Mesendoderm (in vitro differentiated cells): Measurements from ENCODE around the gene PPP2R5C.
"Not testable (repeated sequence)": the region's sequence is repeated elsewhere in the genome, so short reads cannot be mapped to it uniquely, and the experiment has no call there.

Experiments
- DNase-seq: peaks from one replicate; pipeline ENCODE4 v3.0.0; 2013
- H2AK5ac ChIP-seq: 2 replicates; pipeline ENCODE4 v1.6.1; 2013; ENCODE audit warnings: low read length, inconsistent platforms
- H2BK120ac ChIP-seq: 2 replicates; pipeline ENCODE4 v1.6.1; 2013; ENCODE audit warnings: low read depth, mild to moderate bottlenecking, low read length, moderate library complexity, mixed read lengths
- H2BK15ac ChIP-seq: replicated peaks from 2 replicates; pipeline ENCODE4 v1.6.1; 2013; ENCODE audit warnings: low read depth, mild to moderate bottlenecking, moderate library complexity
- H2BK5ac ChIP-seq: 2 replicates; pipeline ENCODE4 v1.6.1; 2013; ENCODE audit warnings: low read length, inconsistent platforms
- H3K18ac ChIP-seq: 2 replicates; pipeline ENCODE4 v1.6.1; 2013; ENCODE audit warnings: mild to moderate bottlenecking, low read length, mixed read lengths
- H3K23ac ChIP-seq: one replicate; pipeline ENCODE4 v1.6.1; 2013; ENCODE audit warnings: low read length
- H3K27ac ChIP-seq: 2 replicates; pipeline ENCODE4 v1.5.1; 2013; ENCODE audit warnings: low read depth, mild to moderate bottlenecking, inconsistent platforms, low read length, moderate library complexity
- H3K27me3 ChIP-seq: 2 replicates; pipeline ENCODE4 v1.6.1; 2013; ENCODE audit warnings: low read length, control low read depth, mild to moderate bottlenecking, inconsistent platforms; ENCODE audit not compliant: insufficient read depth, poor library complexity
- H3K36me3 ChIP-seq: 2 replicates; pipeline ENCODE4 v1.6.1; 2013; ENCODE audit warnings: low read length, inconsistent platforms; ENCODE audit not compliant: control insufficient read depth, insufficient read depth
- H3K4ac ChIP-seq: one replicate; pipeline ENCODE4 v1.6.1; 2013; ENCODE audit warnings: low read depth, mild to moderate bottlenecking, low read length, moderate library complexity
- H3K4me1 ChIP-seq: 2 replicates; pipeline ENCODE4 v1.6.1; 2013; ENCODE audit warnings: low read depth, low read length, inconsistent platforms; ENCODE audit not compliant: control insufficient read depth
- H3K4me2 ChIP-seq: 2 replicates; pipeline ENCODE4 v1.6.1; 2013; ENCODE audit warnings: low read length
- H3K4me3 ChIP-seq: 2 replicates; pipeline ENCODE4 v1.5.1; 2013; ENCODE audit warnings: mild to moderate bottlenecking, low read length
- H3K56ac ChIP-seq: one replicate; pipeline ENCODE4 v1.6.1; 2013; ENCODE audit warnings: low read length
- H3K79me1 ChIP-seq: 2 replicates; pipeline ENCODE4 v1.6.1; 2013; ENCODE audit warnings: low read length, inconsistent platforms
- H3K79me2 ChIP-seq: 2 replicates; pipeline ENCODE4 v1.6.1; 2013; ENCODE audit warnings: mild to moderate bottlenecking, low read length; ENCODE audit not compliant: control insufficient read depth, insufficient read depth
- H3K9ac ChIP-seq: 2 replicates; pipeline ENCODE4 v1.6.1; 2013; ENCODE audit warnings: low read length, inconsistent platforms
- H4K5ac ChIP-seq: one replicate; pipeline ENCODE4 v1.6.1; 2013; ENCODE audit warnings: low read length
- H4K8ac ChIP-seq: one replicate; pipeline ENCODE4 v1.6.1; 2013; ENCODE audit warnings: low read depth, mild to moderate bottlenecking, control low read depth, low read length, moderate library complexity
- WGBS: extraction: QIAGEN DNeasy Blood & Tissue Kit; methylation state at CpG from one replicate; pipeline ENCODE4 v1.1.7; 2013; ENCODE audit warnings: low lambda C conversion rate, missing lambda C conversion rate; ENCODE audit not compliant: insufficient coverage; ENCODE audit errors: extremely low coverage; 5-methylcytosine and 5-hydroxymethylcytosine counted together

The PPP2R5C gene

GRCh38 chr14:101725652-101726051, 35.9 kb upstream of the PPP2R5C start:
- H3K9ac ChIP-seq, H2BK15ac ChIP-seq, H3K79me1 ChIP-seq, DNase-seq, H3K4me2 ChIP-seq, H4K5ac ChIP-seq, H3K27me3 ChIP-seq, H3K4ac ChIP-seq, H3K23ac ChIP-seq, H2BK5ac ChIP-seq, H4K8ac ChIP-seq, H2AK5ac ChIP-seq, H3K56ac ChIP-seq, H3K4me3 ChIP-seq, H3K36me3 ChIP-seq, H3K27ac ChIP-seq, H3K79me2 ChIP-seq, H3K18ac ChIP-seq, H2BK120ac ChIP-seq, H3K4me1 ChIP-seq: not testable (repeated sequence)
- no CpG with 5 or more reads among the region's 7 CpGs for WGBS

GRCh38 chr14:101726295-101726953, 35.1 kb upstream of the PPP2R5C start:
- no CpG with 5 or more reads among the region's 14 CpGs for WGBS

DNA sequence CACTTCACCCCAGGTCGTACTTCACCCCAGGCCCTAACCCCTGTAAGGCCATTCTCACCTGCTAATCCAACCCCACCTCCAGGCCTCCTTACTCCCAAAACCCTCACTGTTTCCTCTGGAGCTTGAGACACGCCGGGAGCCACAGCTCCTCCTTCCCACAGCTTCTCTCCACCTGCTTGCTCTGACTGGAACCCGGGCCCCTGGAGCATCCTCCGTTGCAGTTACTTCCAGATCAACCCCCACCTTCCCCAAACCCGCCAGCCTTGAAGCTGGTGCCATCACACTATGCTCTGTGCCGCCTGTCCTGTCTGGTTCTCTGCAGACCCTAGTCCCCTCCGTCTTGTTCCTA, 34.6 kb upstream of the PPP2R5C start:
- H3K4me2 ChIP-seq, result no peak overlapping the region
- peaks cover 4% of the 10 kb centered on the region for H3K4me1 ChIP-seq
- no peak overlapping the region for H3K56ac ChIP-seq
- H4K8ac ChIP-seq, result no peak overlapping the region
- no peaks in the 10 kb centered on the region for H3K79me2 ChIP-seq
- no peak overlapping the region for H4K5ac ChIP-seq
- H3K79me1 ChIP-seq, result no peaks in the 10 kb centered on the region
- no peak overlapping the region for H3K4me3 ChIP-seq
- H3K9ac ChIP-seq, result no peak overlapping the region
- H3K18ac ChIP-seq, result no peak overlapping the region
- no peak overlapping the region for H2BK5ac ChIP-seq
- no peaks in the 10 kb centered on the region for H3K36me3 ChIP-seq
- H2AK5ac ChIP-seq, result no peak overlapping the region
- H3K27me3 ChIP-seq, result no peaks in the 10 kb centered on the region
- WGBS, result no CpG with 5 or more reads among the region's 8 CpGs
- no peak overlapping the region for H3K27ac ChIP-seq
- no peak overlapping the region for H2BK15ac ChIP-seq
- no peak overlapping the region for H3K23ac ChIP-seq
- DNase-seq, result no peak
- no peak overlapping the region for H3K4ac ChIP-seq
- H2BK120ac ChIP-seq, result no peak overlapping the region

More at GRCh38 chr14:101726295-101726953, 35.1 kb upstream of the PPP2R5C start:
- Histone ChIP-seq H3K27me3 (no peaks in the 10 kb centered on the region), H3K56ac (no peak overlapping the region), H3K9ac (no peak overlapping the region), H3K4me1 (peaks cover 4% of the 10 kb centered on the region), H2AK5ac (no peak overlapping the region), H3K27ac (no peak overlapping the region), H3K18ac (no peak overlapping the region), H3K4me2 (no peak overlapping the region), H2BK5ac (no peak overlapping the region), H2BK15ac (no peak overlapping the region), H4K8ac (no peak overlapping the region), H3K79me1 (no peaks in the 10 kb centered on the region), H4K5ac (no peak overlapping the region), H3K4ac (no peak overlapping the region), H3K23ac (no peak overlapping the region), H3K36me3 (no peaks in the 10 kb centered on the region), H3K4me3 (no peak overlapping the region), H2BK120ac (no peak overlapping the region), H3K79me2 (no peaks in the 10 kb centered on the region)
- DNase-seq, result peak; percentile 59

GRCh38 chr14:101727611-101728366, 33.7 kb upstream of the PPP2R5C start:
- Histone ChIP-seq H4K8ac (no peak overlapping the region), H2BK15ac (no peak overlapping the region), H3K4me1 (peaks cover 4% of the 10 kb centered on the region), H3K27ac (no peak overlapping the region), H3K79me2 (no peaks in the 10 kb centered on the region), H3K36me3 (no peaks in the 10 kb centered on the region), H3K27me3 (no peaks in the 10 kb centered on the region), H3K56ac (no peak overlapping the region), H3K4ac (no peak overlapping the region), H2AK5ac (no peak overlapping the region), H3K4me2 (no peak overlapping the region), H3K23ac (no peak overlapping the region), H4K5ac (no peak overlapping the region), H2BK5ac (no peak overlapping the region), H2BK120ac (no peak overlapping the region), H3K9ac (no peak overlapping the region), H3K79me1 (no peaks in the 10 kb centered on the region), H3K18ac (no peak overlapping the region), H3K4me3 (no peak overlapping the region)
- no peak for DNase-seq
- no CpG with 5 or more reads among the region's 7 CpGs for WGBS

GRCh38 chr14:101728367-101728742, 33.2 kb upstream of the PPP2R5C start:
- H2AK5ac ChIP-seq, result no peak overlapping the region
- no peak overlapping the region for H2BK15ac ChIP-seq
- H3K4me1 ChIP-seq, result peaks cover 4% of the 10 kb centered on the region
- no peak overlapping the region for H4K5ac ChIP-seq
- no peak overlapping the region for H2BK5ac ChIP-seq
- no CpG with 5 or more reads among the region's 10 CpGs for WGBS
- no peak for DNase-seq
- no peak overlapping the region for H3K56ac ChIP-seq
- no peak overlapping the region for H3K23ac ChIP-seq
- H3K36me3 ChIP-seq, result no peaks in the 10 kb centered on the region
- no peak overlapping the region for H3K4me2 ChIP-seq
- H3K27me3 ChIP-seq, result no peaks in the 10 kb centered on the region
- H4K8ac ChIP-seq, result no peak overlapping the region
- no peak overlapping the region for H3K4ac ChIP-seq
- no peak overlapping the region for H3K4me3 ChIP-seq
- no peak overlapping the region for H3K9ac ChIP-seq
- no peaks in the 10 kb centered on the region for H3K79me2 ChIP-seq
- H3K18ac ChIP-seq, result no peak overlapping the region
- H3K27ac ChIP-seq, result no peak overlapping the region
- H2BK120ac ChIP-seq, result no peak overlapping the region
- H3K79me1 ChIP-seq, result no peaks in the 10 kb centered on the region
